HCT116 (cell line): ENCODE measurements around the gene SLC27A3. TPM values are rescaled to one million over a fixed set of nuclear protein-coding genes. Genes with fewer than 3 reads are reported as not detected.

ENCODE experiments used
- ATAC-seq: fragments of 200-7000 bp; cut with Tn5 transposase; 2 replicates; pipeline ENCODE4 v1.9.1; 2020; ENCODE audit warnings: mild to moderate bottlenecking, moderate library complexity
- BruUV-seq: library from RNA; stranded (reverse); fragments of 400-500 nt; replicated peaks from 2 replicates; lab custom pipeline; 2021; lab: Mats Ljungman, UMichigan
- CTCF ChIA-PET: fragments of 300-600 bp; sonication (Branson Sonifier 250); formaldehyde crosslinking; loops from one replicate; lab custom pipeline; 2021; ENCODE audit warnings: antibody characterized with exemption; lab: Charles Lee
- POLR2A ChIA-PET: fragments of 300-600, 350-600 bp; sonication (Branson Sonifier 250); formaldehyde crosslinking; loops from one replicate; lab custom pipeline; 2021; ENCODE audit warnings: antibody characterized with exemption; lab: Charles Lee
- RAD21 ChIA-PET, 2 experiments: fragments of 300-600 bp; sonication (Branson Sonifier 250); formaldehyde crosslinking; loops; one replicate each; lab custom pipeline; 2023; ENCODE audit warnings: low total read pairs in 2 of 2; ENCODE audit not compliant: uncharacterized antibody in 2 of 2, unreplicated experiment in 2 of 2, low non-redundant PET in 1 of 2; lab: Charles Lee
- DNase-seq: peaks from one replicate; pipeline ENCODE4 v3.0.0-alpha.2; 2010; ENCODE audit warnings: low read depth, low spot score
- H2AFZ ChIP-seq: fragments of 200-600 bp; shearing (Covaris generic), sonication (generic); 2 replicates; pipeline ENCODE4 v1.6.1; 2017; ENCODE audit warnings: low read depth, mixed run types, mixed read lengths, antibody characterized with exemption, low read length; ENCODE audit not compliant: poor library complexity, severe bottlenecking
- H3K27ac ChIP-seq: 2 replicates; pipeline ENCODE4 v1.5.1; 2012; ENCODE audit warnings: low read depth, low read length
- H3K27me3 ChIP-seq: fragments of 200-600 bp; sonication (generic); 2 replicates; pipeline ENCODE4 v1.6.1; 2016; ENCODE audit warnings: mixed run types, low read length, mixed read lengths; ENCODE audit not compliant: insufficient read depth
- H3K36me3 ChIP-seq, 2 experiments: fragments of 200-500 bp in 1 of 2; fragments of 200-600 bp in 1 of 2; sonication (Bioruptor generic) in 1 of 2; sonication (generic) in 1 of 2; 2 replicates each; pipeline versions ENCODE4 v1.5.1 to v1.6.1; 2014 to 2016; ENCODE audit warnings: low read length in 2 of 2, inconsistent platforms in 1 of 2, mixed read lengths in 1 of 2, mixed run types in 1 of 2; ENCODE audit not compliant: insufficient read depth in 2 of 2, control insufficient read depth in 1 of 2
- H3K4me1 ChIP-seq, 2 experiments: fragments of 200-600 bp in 1 of 2; sonication (generic) in 1 of 2; 2 replicates each; pipeline versions ENCODE4 v1.5.1 to v1.6.1; 2012 to 2017; ENCODE audit warnings: low read length in 2 of 2, inconsistent platforms in 1 of 2, mild to moderate bottlenecking in 1 of 2, mixed read lengths in 1 of 2, mixed run types in 1 of 2, moderate library complexity in 1 of 2; ENCODE audit not compliant: insufficient read depth in 2 of 2, control insufficient read depth in 1 of 2
- H3K4me2 ChIP-seq: fragments of 200-600 bp; sonication (generic); 2 replicates; pipeline ENCODE4 v1.6.1; 2017; ENCODE audit warnings: mixed run types, low read length, mixed read lengths
- H3K4me3 ChIP-seq, 2 experiments: fragments of 200-600 bp in 1 of 2; sonication (generic) in 1 of 2; replicated peaks in 1 of 2; 2 replicates each; pipeline ENCODE4 v1.5.1; 2011 to 2016; ENCODE audit warnings: low read length in 2 of 2, control low read depth in 1 of 2, low read depth in 1 of 2, mild to moderate bottlenecking in 1 of 2, mixed read lengths in 1 of 2, mixed run types in 1 of 2
- H3K79me2 ChIP-seq: fragments of 200-600 bp; sonication (generic); 2 replicates; pipeline ENCODE4 v1.6.1; 2017; ENCODE audit warnings: mild to moderate bottlenecking, mixed run types, low read length, moderate library complexity, mixed read lengths; ENCODE audit not compliant: insufficient read depth
- H3K9ac ChIP-seq: fragments of 200-600 bp; sonication (generic); 2 replicates; pipeline ENCODE4 v1.6.1; 2016; ENCODE audit warnings: low read length, mixed read lengths
- H3K9me2 ChIP-seq: fragments of 200-600 bp; sonication (generic), shearing (Covaris generic); 2 replicates; pipeline ENCODE4 v1.6.1; 2017; ENCODE audit warnings: mixed run types, mild to moderate bottlenecking, moderate library complexity; ENCODE audit not compliant: insufficient read depth
- H3K9me3 ChIP-seq, 2 experiments: fragments of 200-500 bp in 1 of 2; fragments of 200-600 bp in 1 of 2; sonication (Bioruptor generic) in 1 of 2; sonication (generic) in 1 of 2; 2 replicates each; pipeline ENCODE4 v1.6.1; 2014 to 2017; ENCODE audit warnings: low read length in 2 of 2, mixed read lengths in 2 of 2, inconsistent platforms in 1 of 2, low read depth in 1 of 2, mild to moderate bottlenecking in 1 of 2, mixed run types in 1 of 2, moderate library complexity in 1 of 2; ENCODE audit not compliant: control insufficient read depth in 1 of 2, insufficient read depth in 1 of 2
- H4K20me1 ChIP-seq: fragments of 200-600 bp; sonication (generic), shearing (Covaris generic); 2 replicates; pipeline ENCODE4 v1.6.1; 2017; ENCODE audit warnings: mixed run types, mild to moderate bottlenecking, moderate library complexity; ENCODE audit not compliant: insufficient read depth
- ATF3 ChIP-seq: IDR thresholded peaks from 2 replicates; pipeline ENCODE4 v1.6.1; 2012
- CBX3 ChIP-seq: IDR thresholded peaks from 2 replicates; pipeline ENCODE4 v1.6.1; 2012; ENCODE audit warnings: low read depth
- CEBPB ChIP-seq: IDR thresholded peaks from 2 replicates; pipeline ENCODE4 v1.6.1; 2012; ENCODE audit warnings: low read depth
- CTCF ChIP-seq, 3 experiments: fragments of 200-600 bp in 1 of 3; sonication (generic) in 1 of 3; IDR thresholded peaks in 2 of 3; conservative IDR thresholded peaks in 1 of 3; 2 replicates each; pipeline ENCODE4 v1.5.1; 2012 to 2017; ENCODE audit warnings: low read depth in 2 of 3, low read length in 2 of 3, antibody characterized with exemption in 1 of 3, borderline replicate concordance in 1 of 3, control low read depth in 1 of 3, mild to moderate bottlenecking in 1 of 3, mixed read lengths in 1 of 3, mixed run types in 1 of 3, moderate library complexity in 1 of 3; ENCODE audit not compliant: insufficient read depth in 1 of 3
- ELF1 ChIP-seq: IDR thresholded peaks from 2 replicates; pipeline ENCODE4 v1.6.1; 2012; ENCODE audit warnings: low read depth, borderline replicate concordance
- EZH2 ChIP-seq: fragments of 200-600 bp; sonication (generic); IDR thresholded peaks from 2 replicates; pipeline ENCODE4 v1.6.1; 2017; ENCODE audit warnings: antibody characterized with exemption, mixed run types
- EZH2phosphoT487 ChIP-seq: fragments of 200-600 bp; IDR thresholded peaks from 2 replicates; pipeline ENCODE4 v1.6.1; 2018; ENCODE audit warnings: antibody characterized with exemption, borderline replicate concordance
- FOSL1 ChIP-seq: IDR thresholded peaks from 2 replicates; pipeline ENCODE4 v1.6.1; 2012; ENCODE audit warnings: low read depth
- JUND ChIP-seq: IDR thresholded peaks from 2 replicates; pipeline ENCODE4 v1.6.1; 2012
- MAX ChIP-seq: IDR thresholded peaks from 2 replicates; pipeline ENCODE4 v1.6.1; 2012
- POLR2A ChIP-seq: IDR thresholded peaks from 2 replicates; pipeline ENCODE4 v1.7.0; 2011; ENCODE audit warnings: borderline replicate concordance; ENCODE audit not compliant: insufficient read depth, insufficient read length; ENCODE audit errors: extremely low read depth
- POLR2AphosphoS5 ChIP-seq: IDR thresholded peaks from 2 replicates; pipeline ENCODE4 v1.6.1; 2011; ENCODE audit warnings: mild to moderate bottlenecking, low read depth, low read length, moderate library complexity
- RAD21 ChIP-seq: IDR thresholded peaks from 2 replicates; pipeline ENCODE4 v1.6.1; 2012; ENCODE audit warnings: low read depth, mild to moderate bottlenecking
- REST ChIP-seq: IDR thresholded peaks from 2 replicates; pipeline ENCODE4 v1.6.1; 2012; ENCODE audit warnings: low read depth
- SP1 ChIP-seq: IDR thresholded peaks from 2 replicates; pipeline ENCODE4 v1.6.1; 2012; ENCODE audit warnings: low read depth
- SRF ChIP-seq: IDR thresholded peaks from 2 replicates; pipeline ENCODE4 v1.6.1; 2012; ENCODE audit warnings: low read depth
- YY1 ChIP-seq: IDR thresholded peaks from 2 replicates; pipeline ENCODE4 v1.6.1; 2011; ENCODE audit warnings: low read length, low read depth, moderate library complexity, mild to moderate bottlenecking; ENCODE audit not compliant: insufficient replicate concordance; ENCODE audit errors: extremely low read depth
- ZFX ChIP-seq: fragments of 450-650 bp; IDR thresholded peaks from 2 replicates; pipeline ENCODE4 v1.6.1; 2017
- intact Hi-C: fragments of 100-400 bp; cut with micrococcal nuclease; formaldehyde crosslinking; loops from 2 replicates; pipeline ENCODE4 v1.10.0; 2022
- total RNA-seq: library from RNA; stranded (reverse); gene quantifications from one replicate; pipeline ENCODE4 v1.2.1, GENCODE V29; 2021; ENCODE audit not compliant: unreplicated experiment

The SLC27A3 gene
- total RNA-seq, 1 experiment from 2014 or later, result 14.3 TPM

- no peak overlapping the region for H3K4me3 ChIP-seq
- H3K36me3 ChIP-seq, result no peaks in the 10 kb centered on the region
- RAD21 ChIA-PET, result no interaction called here
- intact Hi-C loops, result loop anchor here (5.0 kb wide), 1 partner anchor 167 kb away; the partner anchor contains the start of gene CREB3L4
- no peak overlapping the region for H2AFZ ChIP-seq
- no peaks in the 10 kb centered on the region for H3K4me1 ChIP-seq
- POLR2A ChIA-PET, result interaction anchor here (1.6 kb wide), 1 partner anchor 190 kb away, joined by 5 read pairs; no protein-coding TSS in a partner anchor
- H3K27ac ChIP-seq, result no peak overlapping the region
- no peaks in the 10 kb centered on the region for H3K79me2 ChIP-seq
- H3K27me3 ChIP-seq, result no peaks in the 10 kb centered on the region
- BruUV-seq, result no TSS peak
- no peak for TF ChIP-seq FOSL1
- no peak for TF ChIP-seq ELF1
- no peak for TF ChIP-seq EZH2
- no peak for TF ChIP-seq CBX3
- TF ChIP-seq MAX, result no peak
- no peak for TF ChIP-seq SRF
- TF ChIP-seq POLR2A, result no peak
- TF ChIP-seq CEBPB, result no peak
- TF ChIP-seq CTCF (IDR thresholded peaks at IDR 0.05 in 2 of 3, conservative IDR thresholded peaks at IDR 0.05 in 1 of 3; ENCODE audit: borderline replicate concordance in 1 of 3, insufficient read depth in 1 of 3, low read depth in 2 of 3, low read length in 2 of 3), result no peak
- no peak for TF ChIP-seq YY1
- TF ChIP-seq EZH2phosphoT487, result no peak
- no peak for TF ChIP-seq POLR2AphosphoS5
- TF ChIP-seq ATF3, result no peak
- no peak for TF ChIP-seq SP1
- TF ChIP-seq JUND, result no peak
- TF ChIP-seq RAD21, result no peak
- TF ChIP-seq REST, result no peak
- TF ChIP-seq ZFX, result no peak
- ATAC-seq (no peak), DNase-seq (no peak)
- H4K20me1 ChIP-seq, result no peaks in the 10 kb centered on the region
- H3K9me3 ChIP-seq, result no peaks in the 10 kb centered on the region
- no peak overlapping the region for H3K4me2 ChIP-seq
- CTCF ChIA-PET, result interaction anchor here (1.7 kb wide), 1 partner anchor 167 kb away, joined by 4 read pairs; the partner anchor contains the start of gene CREB3L4
- no peaks in the 10 kb centered on the region for H3K9me2 ChIP-seq
- H3K9ac ChIP-seq, result no peak overlapping the region
Measured at GRCh38 chr1:153799566-153800465, 24.6 kb downstream of the SLC27A3 start.
